DMS79 (cell line): ENCODE measurements around the gene GLYATL3.

ENCODE experiments used
- DNase-seq: peaks from one replicate; lab custom pipeline; 2025; lab: John Stamatoyannopoulos, UW

Gene GLYATL3

GRCh38 chr6:49514571-49515484 is 15.1 kb downstream of the GLYATL3 start:
- no peak for DNase-seq

GRCh38 chr6:49515485-49516146 is 15.9 kb downstream of the GLYATL3 start:
- DNase-seq = no peak

GRCh38 chr6:49516147-49516505 is 16.4 kb downstream of the GLYATL3 start:
- no peak for DNase-seq

- DNase-seq = no peak
Measured at GRCh38 chr6:49517919-49518318, 18.2 kb downstream of the GLYATL3 start.

GRCh38 chr6:49519660-49520059 is 19.9 kb downstream of the GLYATL3 start:
- no peak for DNase-seq

- no peak for DNase-seq
Measured at GRCh38 chr6:49522710-49523593, 23.2 kb downstream of the GLYATL3 start.

GRCh38 chr6:49523901-49524300 is 24.2 kb downstream of the GLYATL3 start:
- no peak for DNase-seq

- no peak for DNase-seq
Measured at GRCh38 chr6:49524541-49524940, 24.8 kb downstream of the GLYATL3 start.

GRCh38 chr6:49526598-49526997 is 26.9 kb downstream of the GLYATL3 start:
- no peak for DNase-seq

GRCh38 chr6:49527320-49527719 is 27.6 kb downstream of the GLYATL3 start:
- DNase-seq = no peak

- DNase-seq = no peak
Measured at GRCh38 chr6:49528571-49528970, 28.8 kb downstream of the GLYATL3 start.

- DNase-seq = no peak
Measured at GRCh38 chr6:49530141-49530776, 30.5 kb downstream of the GLYATL3 start.

GRCh38 chr6:49531774-49532569 is 32.2 kb downstream of the GLYATL3 start:
- no peak for DNase-seq

- DNase-seq = no peak
Measured at GRCh38 chr6:49535795-49536194, 36.1 kb downstream of the GLYATL3 start.

- DNase-seq = no peak
Measured at GRCh38 chr6:49539102-49539501, 39.4 kb downstream of the GLYATL3 start.

GRCh38 chr6:49540614-49541013 is 40.9 kb downstream of the GLYATL3 start:
- DNase-seq = no peak

GRCh38 chr6:49541210-49541724 is 41.5 kb downstream of the GLYATL3 start:
- DNase-seq = no peak

GRCh38 chr6:49541936-49542335 is 42.2 kb downstream of the GLYATL3 start:
- no peak for DNase-seq

GRCh38 chr6:49543087-49543858 is 43.5 kb downstream of the GLYATL3 start:
- DNase-seq = no peak

GRCh38 chr6:49546331-49546730 is 46.6 kb downstream of the GLYATL3 start:
- DNase-seq = no peak
